SHP77 (cell line): ENCODE results near the gene COPS4.
"Not testable (repeated sequence)": the region's sequence is repeated elsewhere in the genome, so short reads cannot be mapped to it uniquely, and the experiment has no call there.

Source experiments
- DNase-seq, 2 experiments: peaks; one replicate each; lab custom pipeline; 2025; lab: John Stamatoyannopoulos, UW

COPS4 gene

GRCh38 chr4:83034630-83035494 lies at the start of gene COPS4:
COPS4 (plus strand) TSS chr4:83035183; CDS start chr4:83035225, 42 bp downstream.
- DNase-seq = peak; percentile 99

- DNase-seq = not testable (repeated sequence)
Measured at GRCh38 chr4:82987519-82987918, 47.5 kb upstream of the COPS4 start.

- no peak for DNase-seq
Measured at GRCh38 chr4:82988323-82988832, 46.6 kb upstream of the COPS4 start.

GRCh38 chr4:82989575-82990429 lies 45.2 kb upstream of the COPS4 start:
- no peak for DNase-seq

- DNase-seq = no peak
Measured at GRCh38 chr4:82994834-82995233, 40.1 kb upstream of the COPS4 start.

- DNase-seq = no peak
Measured at GRCh38 chr4:82998898-82999297, 36.1 kb upstream of the COPS4 start.

GRCh38 chr4:83002329-83002728 lies 32.7 kb upstream of the COPS4 start:
- no peak for DNase-seq

- not testable (repeated sequence) for DNase-seq
Measured at GRCh38 chr4:83003044-83003791, 31.8 kb upstream of the COPS4 start.

- DNase-seq = no peak
Measured at GRCh38 chr4:83009529-83009928, 25.5 kb upstream of the COPS4 start.

- DNase-seq = no peak
Measured at GRCh38 chr4:83010111-83010521, 24.9 kb upstream of the COPS4 start.

- peak; percentile 35 to 74 for DNase-seq
Measured at GRCh38 chr4:83010522-83011318, 24.3 kb upstream of the COPS4 start, which contains the start of gene LIN54. LIN54 (minus strand) TSS chr4:83010823; CDS start chr4:82984844, 25,979 bp downstream.

- DNase-seq = no peak
Measured at GRCh38 chr4:83011689-83012199, 23.2 kb upstream of the COPS4 start.

- peak; percentile 3 to 22 for DNase-seq
Measured at GRCh38 chr4:83012200-83012686, 22.7 kb upstream of the COPS4 start.

GRCh38 chr4:83012687-83013419 lies 22.1 kb upstream of the COPS4 start:
- DNase-seq = peak; percentile 95 to 96

GRCh38 chr4:83013420-83013867 lies 21.5 kb upstream of the COPS4 start:
- peak; percentile 2 to 15 for DNase-seq

GRCh38 chr4:83013902-83014301 lies 21.1 kb upstream of the COPS4 start:
- DNase-seq = no peak

- no peak for DNase-seq
Measured at GRCh38 chr4:83019794-83020494, 15.0 kb upstream of the COPS4 start.

GRCh38 chr4:83022724-83023450 lies 12.1 kb upstream of the COPS4 start:
- no peak for DNase-seq
